ENCODE results near the gene SLC41A1.

SLC41A1 gene

DNA sequence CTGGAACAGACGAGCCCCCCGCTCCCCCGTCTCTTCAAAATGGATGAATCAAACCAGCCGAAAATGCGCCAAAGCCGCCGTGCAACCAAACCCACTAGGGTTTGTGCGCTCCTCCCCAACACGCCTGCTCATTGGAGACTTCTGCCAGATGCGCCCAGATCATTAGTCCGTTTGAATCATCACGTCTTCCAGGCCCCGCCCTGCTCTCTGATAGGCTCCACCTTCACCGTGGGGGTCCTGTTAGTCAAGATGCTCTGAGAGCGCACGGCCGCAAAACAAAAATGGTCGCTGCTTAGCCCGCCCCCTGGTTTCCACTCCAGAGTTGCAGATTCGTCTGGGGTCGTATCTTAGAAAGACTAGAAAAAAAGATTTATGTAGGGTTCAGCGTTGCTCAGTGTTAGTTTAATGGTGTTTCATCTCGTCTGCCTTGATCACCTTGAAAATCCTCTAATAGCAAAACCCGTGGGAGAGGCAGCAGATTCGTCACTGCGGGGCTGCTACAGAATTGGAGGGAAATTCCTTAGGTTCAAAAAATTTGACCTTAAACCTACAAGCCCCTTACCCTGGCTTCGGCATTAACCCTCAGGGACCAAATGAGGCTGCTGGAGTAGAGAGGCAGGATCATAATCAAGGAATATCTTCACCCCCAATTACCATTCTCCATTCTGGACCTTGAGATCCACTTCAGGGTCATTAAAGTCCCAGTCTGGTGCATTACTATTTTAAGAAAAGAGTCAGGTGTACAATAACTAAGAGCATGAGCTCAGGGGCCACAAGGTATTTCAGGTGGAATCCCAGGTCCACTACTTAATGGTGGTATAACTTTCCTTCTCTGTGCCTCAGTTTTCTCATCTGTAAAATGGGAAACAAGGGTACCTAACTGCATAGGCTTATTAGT, 62.6 kb downstream of the SLC41A1 start, which contains the start of gene NUCKS1:
TSS of gene NUCKS1 (minus strand) at position 45 of the 898 bp plus-strand sequence. CDS start 209 bp downstream, outside the sequence.
- DNase-seq, result peak; percentile 90

DNA sequence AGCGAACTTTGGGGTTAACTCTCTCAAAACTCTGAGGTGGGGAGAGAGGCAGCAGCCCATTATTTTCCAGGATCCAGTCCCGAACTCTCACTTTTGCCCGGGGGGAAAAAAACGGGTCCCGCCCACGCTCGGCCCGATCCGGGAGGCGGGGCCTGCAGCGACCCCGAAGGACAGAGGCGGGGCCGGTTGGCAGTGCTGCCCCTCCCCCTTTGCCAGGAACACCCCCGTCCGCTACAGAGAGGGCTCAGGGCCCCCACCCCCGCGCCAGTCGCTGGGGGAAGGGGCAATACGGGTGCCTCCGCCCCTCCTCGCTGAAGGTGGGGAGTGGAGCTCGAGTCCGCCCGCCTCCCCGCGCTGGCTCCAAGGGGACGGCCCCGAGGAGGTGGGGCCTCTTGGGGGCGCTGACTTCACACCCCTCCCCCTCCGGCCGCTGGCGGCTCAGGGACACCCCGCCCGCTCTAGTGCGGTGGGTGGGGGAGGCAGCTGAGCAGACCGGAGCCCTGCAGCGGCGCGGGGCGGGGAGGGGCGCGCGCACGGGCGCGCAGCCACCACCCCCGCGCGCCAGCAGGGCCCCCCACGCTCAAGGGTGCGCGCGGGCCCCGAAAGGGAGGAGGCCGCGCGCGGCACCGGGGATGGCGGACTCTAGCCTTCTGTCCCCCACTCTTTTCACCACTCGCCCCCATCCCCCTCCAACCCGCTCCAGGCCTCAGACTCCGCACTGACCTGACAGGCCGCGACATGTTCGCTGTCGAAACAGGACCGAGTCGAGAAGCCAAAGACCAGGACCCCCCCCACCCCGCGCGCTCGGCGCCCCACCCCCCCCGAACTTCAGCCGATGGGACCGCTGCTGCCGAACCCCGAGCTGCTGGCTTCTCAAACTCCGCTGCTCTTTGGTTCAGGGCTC, 63.5 kb downstream of the SLC41A1 start:
- DNase-seq, result peak; percentile 91

DNA sequence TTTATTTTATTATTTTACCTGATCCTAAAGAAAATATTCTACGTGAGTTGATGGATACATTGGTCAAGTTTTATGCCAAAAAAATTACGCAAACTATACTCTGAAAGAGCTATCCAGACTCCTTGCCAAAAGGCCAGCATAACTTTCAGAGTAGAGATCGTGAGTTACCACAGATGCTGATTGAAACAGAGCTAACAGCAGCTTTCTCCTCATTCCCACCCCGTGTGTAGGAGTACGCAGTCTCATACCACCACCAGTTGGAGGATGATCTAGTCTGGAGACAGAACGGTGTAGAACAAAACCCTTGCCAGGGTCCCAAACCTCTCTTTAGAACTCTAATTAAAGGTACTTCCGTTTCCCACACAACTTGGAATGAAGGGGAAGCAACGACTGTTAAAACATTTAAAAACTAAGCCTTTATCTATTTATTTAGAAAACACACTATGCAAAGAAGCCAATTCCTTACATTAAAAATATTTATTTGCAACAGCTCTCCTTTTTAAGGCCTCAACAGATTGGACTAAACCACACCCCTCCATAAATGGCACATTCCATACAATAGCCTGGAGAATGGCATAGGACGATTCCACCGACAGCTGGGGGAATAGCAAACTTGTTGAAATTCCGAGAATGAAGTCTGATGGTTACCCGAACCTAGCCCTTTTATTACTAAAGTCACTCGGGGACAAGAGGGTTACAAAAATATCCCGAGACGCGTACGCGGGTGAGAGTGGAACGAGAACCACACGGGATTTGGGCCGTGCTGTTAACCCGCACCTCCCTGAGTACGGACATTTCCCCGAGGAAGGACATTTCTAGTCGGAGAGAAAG, 64.4 kb downstream of the SLC41A1 start:
- no peak for DNase-seq

DNA sequence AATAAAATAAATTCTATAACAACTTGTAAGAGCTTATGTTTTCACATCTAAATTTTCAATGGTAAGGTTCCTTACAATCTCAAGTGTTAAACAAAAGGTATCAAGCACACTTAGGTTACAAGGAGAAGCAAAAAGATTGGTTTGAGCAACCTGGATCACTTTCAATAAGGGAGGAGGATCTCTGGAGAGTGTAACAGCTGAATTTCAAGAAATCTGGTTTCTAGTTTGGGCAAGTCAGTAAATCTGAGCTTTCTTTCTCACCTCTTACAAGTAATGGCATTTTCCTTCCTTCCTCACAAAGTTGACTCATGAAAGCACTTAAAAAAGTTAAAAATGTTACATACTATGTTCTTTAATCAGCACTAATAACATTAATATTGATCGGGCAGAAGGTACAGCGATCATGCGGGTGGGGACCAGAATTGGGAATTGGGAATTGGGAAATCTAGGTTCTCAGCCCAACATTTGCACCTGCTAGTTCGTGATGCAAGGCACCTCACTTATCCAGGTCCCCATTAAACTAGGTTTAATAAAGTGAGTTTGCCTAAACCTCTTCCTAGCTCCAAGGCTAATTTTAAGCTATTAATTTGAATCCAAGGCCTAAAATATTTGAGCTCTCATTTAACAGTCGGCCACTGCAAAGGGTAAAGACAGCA, 66.1 kb downstream of the SLC41A1 start:
- no peak for DNase-seq

DNA sequence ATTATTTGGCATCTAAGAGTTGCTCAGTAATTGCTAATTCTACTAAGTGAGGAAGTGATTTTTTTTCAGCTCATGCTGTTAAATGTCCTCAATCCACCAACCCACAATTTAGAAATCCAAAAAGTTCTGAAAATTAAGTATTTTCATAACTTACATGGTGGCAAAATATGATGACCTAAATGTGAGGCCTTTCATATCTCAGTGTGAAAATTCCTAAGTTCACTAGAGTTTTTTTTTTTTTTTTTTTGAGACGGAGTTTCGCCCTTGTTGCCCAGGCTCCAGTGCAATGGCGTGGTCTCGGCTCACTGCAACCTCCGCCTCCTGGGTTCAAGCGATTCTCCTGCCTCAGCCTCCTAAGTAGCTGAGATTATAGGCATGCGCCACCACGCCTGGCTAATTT, 68.6 kb downstream of the SLC41A1 start:
- no peak for DNase-seq

DNA sequence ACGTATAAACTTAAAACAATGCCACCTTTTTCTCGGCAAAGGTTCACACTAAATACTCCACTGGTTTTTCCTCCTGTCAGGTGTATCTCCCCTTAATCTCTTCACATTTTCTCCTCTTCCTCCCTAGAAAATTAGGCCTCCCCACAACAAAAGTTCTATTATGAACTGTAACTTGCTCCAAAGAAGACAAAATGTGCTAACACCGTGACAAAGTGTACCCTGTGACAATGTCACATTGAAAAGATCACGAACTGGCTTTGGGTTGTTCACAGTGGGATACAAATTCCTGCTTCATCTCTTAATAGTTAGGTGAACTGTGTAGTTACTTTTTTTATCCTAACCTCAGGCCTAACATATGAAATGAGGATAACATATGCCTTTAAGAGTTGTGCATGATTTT, 69.0 kb downstream of the SLC41A1 start:
- DNase-seq, result no peak

DNA sequence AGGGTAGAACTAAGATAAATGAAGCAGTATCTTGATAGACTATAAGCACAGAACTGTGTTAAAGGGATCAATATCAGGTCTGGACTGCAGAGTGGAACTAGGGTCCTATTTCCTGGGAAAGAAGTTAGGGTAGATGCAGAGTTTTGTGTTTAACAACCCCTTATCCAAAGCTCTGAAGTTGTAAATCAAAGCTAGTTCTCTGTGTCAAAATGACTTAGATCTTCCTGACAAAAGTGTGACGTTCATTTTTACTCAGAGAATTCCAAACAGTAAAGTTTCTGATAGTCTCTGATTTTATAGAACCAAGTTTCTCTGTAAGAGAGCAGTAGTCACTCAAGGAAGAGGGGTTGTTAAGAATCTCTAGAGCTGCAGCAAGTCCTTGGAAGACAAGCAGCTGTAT, 71.3 kb downstream of the SLC41A1 start:
- DNase-seq, result no peak

DNA sequence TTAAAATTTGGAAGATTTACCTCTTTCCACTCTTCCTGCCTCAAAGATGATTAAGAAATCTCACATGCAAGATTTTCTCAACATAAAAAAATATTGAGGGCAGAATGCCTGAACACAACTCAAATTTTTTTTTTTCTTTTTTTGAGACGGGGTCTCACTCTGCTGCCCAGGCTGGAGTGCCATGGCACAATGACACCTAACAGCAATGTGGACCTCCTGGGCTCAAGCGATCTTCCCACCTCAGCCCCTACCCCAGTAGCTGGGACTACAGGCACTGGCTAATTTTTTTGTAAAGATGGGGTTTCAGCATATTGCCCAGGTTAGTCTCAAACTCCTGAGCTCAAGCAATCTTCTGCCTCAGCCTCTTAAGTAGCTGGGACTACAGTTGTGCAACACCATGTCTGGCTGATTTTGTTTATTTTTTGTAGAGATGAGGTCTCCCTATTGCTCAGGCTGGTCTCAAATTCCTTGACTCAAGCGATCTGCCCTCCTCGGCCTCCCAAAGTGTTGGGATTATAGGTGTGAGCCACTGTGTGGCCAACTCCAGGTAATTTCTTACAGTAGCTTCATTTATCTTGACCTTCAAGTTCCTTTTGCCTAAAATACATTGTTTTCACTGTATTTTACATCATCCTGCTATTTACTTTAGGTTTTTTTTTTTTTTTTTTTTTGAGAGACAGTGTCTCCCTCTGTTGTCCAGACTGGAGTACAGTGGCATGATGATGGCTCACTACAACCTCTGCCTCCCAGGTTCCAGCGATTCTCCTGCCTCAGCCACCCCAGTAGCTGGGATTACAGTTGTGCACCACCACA, 73.4 kb downstream of the SLC41A1 start:
- DNase-seq, result no peak

All from T-helper 9 cell (primary cell).